ENCODE results near the gene ZGLP1.

Gene ZGLP1

GRCh38 chr19:10318807-10319682 is 9.4 kb upstream of the ZGLP1 start:
- no peak for TF ChIP-seq POLR2AphosphoS5 (IDR thresholded peaks at IDR 0.05; ENCODE audit: low read depth, low read length)
- no peak for TF ChIP-seq FOXP2 (optimal IDR thresholded peaks at IDR 0.05; ENCODE audit: borderline replicate concordance, extremely low read depth, extremely low read length, insufficient read depth)
- TF ChIP-seq TAF1 (IDR thresholded peaks at IDR 0.05; ENCODE audit: borderline replicate concordance, insufficient read depth, low read length) = no peak
- no peak for TF ChIP-seq SIN3A (IDR thresholded peaks at IDR 0.05; ENCODE audit: borderline replicate concordance, insufficient read depth, low read length)
- no peak for TF ChIP-seq REST (IDR thresholded peaks at IDR 0.05; ENCODE audit: insufficient read depth in 1 of 2, low read depth in 2 of 2, low read length in 2 of 2)

DNA sequence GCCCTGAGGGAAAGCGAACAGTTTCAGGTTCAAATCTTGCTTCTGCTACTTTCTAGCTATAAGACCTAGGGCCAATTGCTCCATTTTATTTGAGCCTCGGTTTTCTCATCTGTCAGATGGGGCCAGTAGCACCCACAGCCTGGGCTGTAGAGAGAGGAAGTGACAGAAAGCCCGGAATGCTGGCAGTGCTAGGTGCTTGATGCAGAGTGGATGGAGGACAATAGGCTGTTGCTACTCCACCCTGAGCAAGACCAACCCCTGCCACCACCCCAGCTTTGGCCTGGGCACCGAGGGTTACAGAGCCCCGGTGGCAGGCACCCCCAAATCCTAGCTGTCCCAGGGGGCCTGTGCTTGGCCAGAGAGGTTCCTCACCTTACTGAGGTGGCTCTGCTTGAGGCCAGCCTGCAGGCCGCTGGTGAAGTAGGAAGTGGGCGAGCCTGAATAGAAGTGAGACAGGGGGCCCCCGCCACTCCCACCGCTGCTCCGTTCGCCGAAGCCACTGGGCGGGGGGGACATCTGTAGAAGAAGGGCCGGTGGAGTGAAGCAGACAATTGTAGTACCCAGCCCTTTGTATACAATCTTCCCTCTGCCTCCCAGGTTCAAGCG is 8.3 kb upstream of the ZGLP1 start:
- TF ChIP-seq SIN3A (IDR thresholded peaks at IDR 0.05; ENCODE audit: borderline replicate concordance, insufficient read depth, low read length) (no peak), REST (IDR thresholded peaks at IDR 0.05; ENCODE audit: insufficient read depth in 1 of 2, low read depth in 2 of 2, low read length in 2 of 2) (no peak), POLR2AphosphoS5 (IDR thresholded peaks at IDR 0.05; ENCODE audit: low read depth, low read length) (no peak), FOXP2 (optimal IDR thresholded peaks at IDR 0.05; ENCODE audit: borderline replicate concordance, extremely low read depth, extremely low read length, insufficient read depth) (no peak), TAF1 (IDR thresholded peaks at IDR 0.05; ENCODE audit: borderline replicate concordance, insufficient read depth, low read length) (no peak)

DNA sequence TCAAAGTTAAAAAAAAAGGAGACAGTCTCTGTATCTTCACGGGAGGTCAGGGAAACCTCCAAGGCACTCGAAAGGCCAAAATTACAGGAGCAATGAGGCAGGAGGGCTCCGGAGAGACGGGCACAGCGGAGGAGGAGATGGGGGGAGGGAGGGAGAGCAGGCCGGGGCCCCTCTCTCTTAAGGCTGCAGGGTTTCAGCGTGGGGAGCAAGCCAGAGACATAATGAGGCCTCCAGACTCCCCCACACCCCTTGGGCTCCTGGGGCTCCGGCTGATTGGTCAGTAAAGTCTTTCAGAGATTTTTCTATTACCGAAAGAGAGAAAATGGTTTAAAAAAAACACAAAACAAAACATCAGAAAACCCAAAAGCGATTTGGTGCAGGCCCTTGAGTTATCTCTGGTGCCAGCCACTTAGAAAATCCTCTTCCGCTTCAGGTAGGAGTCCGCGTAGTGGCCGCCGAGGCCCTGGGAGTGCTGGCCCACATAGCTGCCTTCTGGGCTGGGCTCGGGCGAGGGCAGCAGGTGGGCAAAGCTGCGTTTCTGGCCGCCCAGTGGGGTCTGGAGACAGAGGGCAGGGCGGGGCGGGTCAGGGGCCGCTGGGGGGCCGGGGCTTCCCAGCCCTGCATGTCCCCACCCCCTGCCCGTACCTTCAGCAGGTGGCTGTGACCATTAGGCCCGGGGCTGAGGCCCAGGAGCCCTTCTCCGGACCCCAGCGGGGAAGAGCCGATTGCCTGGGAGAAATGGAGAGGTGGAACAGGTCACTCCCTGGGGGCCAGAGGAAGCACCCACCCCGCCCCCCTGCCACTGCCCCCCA is 7.6 kb upstream of the ZGLP1 start:
- no peak for TF ChIP-seq TAF1 (IDR thresholded peaks at IDR 0.05; ENCODE audit: borderline replicate concordance, insufficient read depth, low read length)
- no peak for TF ChIP-seq REST (IDR thresholded peaks at IDR 0.05; ENCODE audit: insufficient read depth in 1 of 2, low read depth in 2 of 2, low read length in 2 of 2)
- TF ChIP-seq POLR2AphosphoS5 (IDR thresholded peaks at IDR 0.05; ENCODE audit: low read depth, low read length) = no peak
- no peak for TF ChIP-seq SIN3A (IDR thresholded peaks at IDR 0.05; ENCODE audit: borderline replicate concordance, insufficient read depth, low read length)
- no peak for TF ChIP-seq FOXP2 (optimal IDR thresholded peaks at IDR 0.05; ENCODE audit: borderline replicate concordance, extremely low read depth, extremely low read length, insufficient read depth)

DNA sequence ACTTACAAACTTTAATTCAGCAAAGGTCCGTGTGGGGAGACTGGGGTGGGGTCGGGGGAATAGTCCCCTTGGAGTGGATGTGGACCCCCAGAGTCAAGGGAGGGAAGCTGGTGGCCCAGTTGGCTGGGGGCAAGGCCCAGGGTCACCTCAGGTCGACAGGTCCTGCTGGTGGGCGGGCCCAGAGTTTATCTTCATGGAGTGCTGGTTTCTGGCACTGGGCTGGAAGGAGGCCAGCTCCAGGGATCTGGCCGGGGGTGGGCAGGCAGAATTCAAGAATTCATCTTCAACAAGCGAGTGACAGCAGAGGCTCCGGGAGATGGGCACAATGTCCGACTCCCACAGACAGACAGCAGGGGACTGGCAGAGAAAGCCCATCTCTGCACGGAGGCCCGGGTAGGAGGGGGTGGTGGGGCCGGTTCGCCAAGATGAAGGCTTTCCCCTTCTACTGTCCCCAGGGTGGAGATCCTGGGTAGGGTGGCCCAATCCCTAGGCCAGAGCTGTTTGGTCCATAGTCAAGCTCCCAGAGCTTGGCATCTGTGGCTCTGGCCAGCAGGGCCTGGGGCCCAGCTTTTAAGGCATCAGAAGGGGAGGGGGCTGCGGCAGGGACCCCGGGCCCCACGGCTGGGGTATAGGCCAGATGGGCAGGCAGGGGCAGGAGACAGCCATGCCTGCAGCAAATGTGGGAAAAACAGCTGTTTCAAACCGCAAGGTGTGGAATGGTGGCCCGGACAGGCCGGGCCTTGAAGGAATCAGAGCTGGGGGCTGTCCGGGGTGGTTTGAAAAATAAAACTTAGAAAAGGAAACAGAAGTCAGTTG is 6.8 kb upstream of the ZGLP1 start:
- TF ChIP-seq TAF1 (IDR thresholded peaks at IDR 0.05; ENCODE audit: borderline replicate concordance, insufficient read depth, low read length) (no peak), SIN3A (IDR thresholded peaks at IDR 0.05; ENCODE audit: borderline replicate concordance, insufficient read depth, low read length) (no peak), REST (IDR thresholded peaks at IDR 0.05; ENCODE audit: insufficient read depth in 1 of 2, low read depth in 2 of 2, low read length in 2 of 2) (no peak), POLR2AphosphoS5 (IDR thresholded peaks at IDR 0.05; ENCODE audit: low read depth, low read length) (no peak), FOXP2 (optimal IDR thresholded peaks at IDR 0.05; ENCODE audit: borderline replicate concordance, extremely low read depth, extremely low read length, insufficient read depth) (no peak)
